ENCODE measurements around the gene RHBDD1.

DNA sequence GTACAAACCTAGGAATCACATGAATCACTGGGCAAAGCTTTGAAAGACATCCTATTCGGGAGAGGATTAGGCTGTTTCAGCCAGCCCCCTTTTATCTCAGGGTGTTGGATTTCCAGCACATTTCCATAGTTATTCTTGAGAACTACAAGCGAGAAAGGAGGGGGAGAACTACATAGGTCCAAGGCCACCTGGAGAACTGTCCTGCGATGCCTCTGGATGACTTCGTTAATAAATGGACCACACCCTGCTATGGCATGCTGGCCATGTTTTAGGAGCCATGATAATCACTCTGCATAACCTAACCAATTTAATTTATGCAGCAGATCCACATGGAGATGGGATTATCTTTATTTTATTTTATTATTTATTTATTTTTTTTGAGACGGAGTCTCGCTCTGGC is 29.9 kb downstream of the RHBDD1 start:
- TF ChIP-seq EZH2 (IDR thresholded peaks at IDR 0.05; ENCODE audit: borderline replicate concordance, low read length): no peak
- TF ChIP-seq, protein P1, sequence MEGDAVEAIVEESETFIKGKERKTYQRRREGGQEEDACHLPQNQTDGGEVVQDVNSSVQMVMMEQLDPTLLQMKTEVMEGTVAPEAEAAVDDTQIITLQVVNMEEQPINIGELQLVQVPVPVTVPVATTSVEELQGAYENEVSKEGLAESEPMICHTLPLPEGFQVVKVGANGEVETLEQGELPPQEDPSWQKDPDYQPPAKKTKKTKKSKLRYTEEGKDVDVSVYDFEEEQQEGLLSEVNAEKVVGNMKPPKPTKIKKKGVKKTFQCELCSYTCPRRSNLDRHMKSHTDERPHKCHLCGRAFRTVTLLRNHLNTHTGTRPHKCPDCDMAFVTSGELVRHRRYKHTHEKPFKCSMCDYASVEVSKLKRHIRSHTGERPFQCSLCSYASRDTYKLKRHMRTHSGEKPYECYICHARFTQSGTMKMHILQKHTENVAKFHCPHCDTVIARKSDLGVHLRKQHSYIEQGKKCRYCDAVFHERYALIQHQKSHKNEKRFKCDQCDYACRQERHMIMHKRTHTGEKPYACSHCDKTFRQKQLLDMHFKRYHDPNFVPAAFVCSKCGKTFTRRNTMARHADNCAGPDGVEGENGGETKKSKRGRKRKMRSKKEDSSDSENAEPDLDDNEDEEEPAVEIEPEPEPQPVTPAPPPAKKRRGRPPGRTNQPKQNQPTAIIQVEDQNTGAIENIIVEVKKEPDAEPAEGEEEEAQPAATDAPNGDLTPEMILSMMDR (IDR thresholded peaks at IDR 0.05; ENCODE audit: low read length): no peak
